Measurements from ENCODE around the gene SHISA3.

SHISA3 gene

GRCh38 chr4:42436928-42437565 lies 39.8 kb downstream of the SHISA3 start:
- no peak for DNase-seq (ENCODE audit: low read depth, low spot score)
- no peak overlapping the region for H3K27ac ChIP-seq

DNA sequence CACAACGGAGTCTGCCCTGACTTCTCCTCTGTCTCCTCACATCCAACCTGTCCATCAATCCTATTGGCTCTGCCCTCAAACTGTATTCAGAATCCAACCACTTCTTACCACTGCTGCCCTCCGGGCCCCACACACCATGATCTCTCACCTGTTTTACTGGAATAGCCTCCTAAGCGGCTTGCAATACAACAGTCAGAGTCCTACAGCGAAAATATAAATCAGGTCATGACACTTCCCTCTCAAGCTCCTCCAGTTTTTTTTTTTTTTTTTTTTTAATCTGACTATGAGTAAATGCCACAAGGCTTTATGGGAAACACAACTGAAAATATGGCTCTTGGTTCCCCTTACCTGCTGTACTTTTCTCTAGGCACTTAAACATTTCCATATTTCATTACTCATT lies 42.8 kb downstream of the SHISA3 start:
- DNase-seq (ENCODE audit: low read depth, low spot score) = no peak
- H3K27ac ChIP-seq = no peak overlapping the region

DNA sequence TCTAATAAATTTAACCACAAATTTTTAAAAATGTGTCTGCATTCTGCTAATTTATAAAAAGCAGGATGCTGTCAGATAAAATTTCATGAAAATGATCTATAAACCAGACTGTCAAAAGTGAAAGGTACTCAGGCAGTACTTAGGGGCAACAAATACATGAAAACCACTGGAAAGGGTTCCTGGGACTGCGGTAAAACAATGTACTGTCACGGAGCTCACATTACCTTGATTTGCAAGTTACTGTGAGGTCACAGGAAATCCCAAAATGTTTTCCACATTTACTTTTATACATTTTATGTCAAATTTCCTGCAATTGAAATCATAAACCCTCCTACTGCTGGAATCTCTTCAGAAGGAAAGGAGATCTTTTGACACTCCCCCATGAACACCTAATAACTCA lies 45.3 kb downstream of the SHISA3 start:
- no peak overlapping the region for H3K27ac ChIP-seq
- no peak for DNase-seq (ENCODE audit: low read depth, low spot score)

GRCh38 chr4:42445038-42445437 lies 47.8 kb downstream of the SHISA3 start:
- H3K27ac ChIP-seq = no peak overlapping the region
- DNase-seq (ENCODE audit: low read depth, low spot score) = no peak

GRCh38 chr4:42446823-42447222 lies 49.5 kb downstream of the SHISA3 start:
- no peak overlapping the region for H3K27ac ChIP-seq
- DNase-seq (ENCODE audit: low read depth, low spot score) = no peak

All from epithelial cell of prostate (primary cell).